Muscle of leg (tissue), 11 donors: ENCODE data around the gene SLC50A1. TPM values are rescaled to one million over a fixed set of nuclear protein-coding genes. Genes with fewer than 3 reads are reported as not detected.
"Not testable (repeated sequence)": the region's sequence is repeated elsewhere in the genome, so short reads cannot be mapped to it uniquely, and the experiment has no call there.

Source experiments
- DNase-seq: peaks from one replicate; pipeline ENCODE4 v3.0.0; 2013
- H3K27ac ChIP-seq: one replicate; pipeline ENCODE4 v1.5.1; 2013; ENCODE audit warnings: mild to moderate bottlenecking, low read length, control low read depth
- H3K27me3 ChIP-seq: one replicate; pipeline ENCODE4 v1.6.1; 2013; ENCODE audit warnings: low read length; ENCODE audit not compliant: control insufficient read depth, insufficient read depth
- H3K36me3 ChIP-seq: one replicate; pipeline ENCODE4 v1.6.1; 2013; ENCODE audit warnings: low read length; ENCODE audit not compliant: control insufficient read depth, insufficient read depth
- H3K4me1 ChIP-seq: one replicate; pipeline ENCODE4 v1.6.1; 2013; ENCODE audit warnings: low read length; ENCODE audit not compliant: control insufficient read depth, insufficient read depth
- H3K4me3 ChIP-seq: one replicate; pipeline ENCODE4 v1.5.1; 2013; ENCODE audit warnings: low read length, control low read depth
- H3K9me3 ChIP-seq: replicated peaks from 2 replicates; pipeline ENCODE4 v1.6.1; 2013; ENCODE audit warnings: low read depth, low read length; ENCODE audit not compliant: control insufficient read depth
- WGBS: methylation state at CpG from one replicate; pipeline ENCODE4 v1.1.5; 2013; ENCODE audit warnings: missing lambda C conversion rate; ENCODE audit not compliant: insufficient coverage; 5-methylcytosine and 5-hydroxymethylcytosine counted together
- polyA plus RNA-seq, 8 donors: library from polyadenylated mRNA; unstranded; fragments of 120-200 nt; gene quantifications; one replicate each; pipeline versions ENCODE4 v1.2.1 to v1.2.3, GENCODE V29; 2013; ENCODE audit warnings: inconsistent platforms in 1 of 8, low replicate concordance in 1 of 8; ENCODE audit not compliant: insufficient read length in 8 of 8, insufficient read depth in 1 of 8
- total RNA-seq: library from RNA; stranded (reverse); fragments of 120-200 nt; gene quantifications from one replicate; pipeline ENCODE4 v1.2.4, GENCODE V29; 2013

The SLC50A1 gene
- total and polyA plus RNA-seq, 9 donors, result 18.6 to 26.2 (median 21.2) TPM

GRCh38 chr1:155116113-155116764 is 19.4 kb upstream of the SLC50A1 start:
- Histone ChIP-seq H3K9me3 (no peaks in the 10 kb centered on the region), H3K27ac (no peak overlapping the region), H3K36me3 (no peaks in the 10 kb centered on the region), H3K27me3 (peaks cover 33% of the 10 kb centered on the region), H3K4me1 (no peaks in the 10 kb centered on the region), H3K4me3 (no peak overlapping the region)
- DNase-seq, result no peak
- 74% methylated on average over 4 of the region's 5 CpGs for WGBS

GRCh38 chr1:155117610-155118009 is 18.0 kb upstream of the SLC50A1 start:
- DNase-seq, result no peak
- Histone ChIP-seq H3K36me3 (no peaks in the 10 kb centered on the region), H3K9me3 (no peaks in the 10 kb centered on the region), H3K4me3 (no peak overlapping the region), H3K27ac (no peak overlapping the region), H3K27me3 (peaks cover 32% of the 10 kb centered on the region), H3K4me1 (no peaks in the 10 kb centered on the region)
- 35% methylated on average over 2 of the region's 4 CpGs for WGBS

GRCh38 chr1:155118090-155118489 is 17.6 kb upstream of the SLC50A1 start:
- H3K27ac ChIP-seq, DNase-seq, H3K4me3 ChIP-seq, H3K9me3 ChIP-seq, H3K36me3 ChIP-seq, H3K4me1 ChIP-seq: not testable (repeated sequence)
- H3K27me3 ChIP-seq, result peaks cover 32% of the 10 kb centered on the region
- 71% methylated on average over 1 of the region's 7 CpGs for WGBS

GRCh38 chr1:155120253-155120652 is 15.4 kb upstream of the SLC50A1 start:
- H3K4me1 ChIP-seq, result no peaks in the 10 kb centered on the region
- no peak overlapping the region for H3K4me3 ChIP-seq
- no peak for DNase-seq
- no CpG with 5 or more reads among the region's 6 CpGs for WGBS
- H3K9me3 ChIP-seq, result no peaks in the 10 kb centered on the region
- H3K27me3 ChIP-seq, result peaks cover 43% of the 10 kb centered on the region
- no peak overlapping the region for H3K27ac ChIP-seq
- H3K36me3 ChIP-seq, result no peaks in the 10 kb centered on the region

GRCh38 chr1:155121249-155121648 is 14.4 kb upstream of the SLC50A1 start:
- Histone ChIP-seq H3K27ac (no peak overlapping the region), H3K9me3 (no peaks in the 10 kb centered on the region), H3K27me3 (peaks cover 52% of the 10 kb centered on the region), H3K36me3 (no peaks in the 10 kb centered on the region), H3K4me1 (peaks cover 6% of the 10 kb centered on the region), H3K4me3 (no peak overlapping the region)
- DNase-seq, result no peak
- 84% methylated on average over 2 of the region's 2 CpGs for WGBS

- Histone ChIP-seq H3K4me1 (peaks cover 17% of the 10 kb centered on the region), H3K27me3 (peaks cover 58% of the 10 kb centered on the region), H3K27ac (no peak overlapping the region), H3K9me3 (no peaks in the 10 kb centered on the region), H3K4me3 (no peak overlapping the region), H3K36me3 (no peaks in the 10 kb centered on the region)
- WGBS, result 80% methylated on average over 1 of the region's 2 CpGs
- no peak for DNase-seq
These were observed 13.3 kb upstream of the SLC50A1 start for GRCh38 chr1:155122308-155122707.

- no peaks in the 10 kb centered on the region for H3K9me3 ChIP-seq
- H3K27ac ChIP-seq, result no peak overlapping the region
- H3K36me3 ChIP-seq, result no peaks in the 10 kb centered on the region
- H3K27me3 ChIP-seq, result peaks cover 63% of the 10 kb centered on the region
- 50% methylated on average over 1 of the region's 4 CpGs for WGBS
- no peak for DNase-seq
- peaks cover 28% of the 10 kb centered on the region for H3K4me1 ChIP-seq
- H3K4me3 ChIP-seq, result no peak overlapping the region
These were observed 11.9 kb upstream of the SLC50A1 start for GRCh38 chr1:155123801-155124200.

- 54% methylated on average over 9 of the region's 16 CpGs for WGBS
- no peaks in the 10 kb centered on the region for H3K9me3 ChIP-seq
- H3K36me3 ChIP-seq, result no peaks in the 10 kb centered on the region
- no peak for DNase-seq
- no peak overlapping the region for H3K4me3 ChIP-seq
- peaks cover 65% of the 10 kb centered on the region for H3K27me3 ChIP-seq
- H3K27ac ChIP-seq, result no peak overlapping the region
- peaks cover 38% of the 10 kb centered on the region for H3K4me1 ChIP-seq
These were observed 10.9 kb upstream of the SLC50A1 start for GRCh38 chr1:155124503-155125463.

GRCh38 chr1:155125511-155125945 is 10.1 kb upstream of the SLC50A1 start:
- Histone ChIP-seq H3K27me3 (peaks cover 66% of the 10 kb centered on the region), H3K9me3 (no peaks in the 10 kb centered on the region), H3K4me1 (peaks cover 42% of the 10 kb centered on the region), H3K27ac (no peak overlapping the region), H3K36me3 (no peaks in the 10 kb centered on the region), H3K4me3 (no peak overlapping the region)
- DNase-seq, result no peak
- WGBS, result 25% methylated on average over 10 of the region's 11 CpGs

GRCh38 chr1:155125946-155126555 is 9.6 kb upstream of the SLC50A1 start:
- Histone ChIP-seq H3K9me3 (no peaks in the 10 kb centered on the region), H3K27ac (no peak overlapping the region), H3K27me3 (peaks cover 63% of the 10 kb centered on the region), H3K4me3 (peak overlapping the region; percentile 50), H3K4me1 (peaks cover 42% of the 10 kb centered on the region), H3K36me3 (no peaks in the 10 kb centered on the region)
- 7% methylated on average over 48 of the region's 53 CpGs for WGBS
- DNase-seq, result peak; percentile 70
